Measurements from ENCODE around the gene FGF18.

DNA sequence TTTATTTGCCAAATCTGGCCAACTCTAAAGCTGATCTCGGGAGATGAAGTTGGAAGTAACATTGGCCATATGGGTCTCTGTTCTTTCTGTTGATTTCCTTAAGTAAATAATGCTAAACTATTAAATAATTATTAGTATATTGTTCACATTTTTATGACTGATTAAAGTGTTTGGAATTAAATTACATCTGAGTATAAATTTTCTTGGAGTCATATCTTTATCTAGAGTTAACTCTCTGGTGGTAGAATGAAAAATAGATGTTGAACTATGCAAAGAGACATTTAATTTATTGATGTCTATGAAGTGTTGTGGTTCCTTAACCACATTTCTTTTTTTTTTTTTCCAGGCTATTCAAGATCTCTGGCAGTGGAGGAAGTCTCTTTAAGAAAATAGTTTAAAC is 9.3 kb upstream of the FGF18 start:
- TF ChIP-seq, protein P1, sequence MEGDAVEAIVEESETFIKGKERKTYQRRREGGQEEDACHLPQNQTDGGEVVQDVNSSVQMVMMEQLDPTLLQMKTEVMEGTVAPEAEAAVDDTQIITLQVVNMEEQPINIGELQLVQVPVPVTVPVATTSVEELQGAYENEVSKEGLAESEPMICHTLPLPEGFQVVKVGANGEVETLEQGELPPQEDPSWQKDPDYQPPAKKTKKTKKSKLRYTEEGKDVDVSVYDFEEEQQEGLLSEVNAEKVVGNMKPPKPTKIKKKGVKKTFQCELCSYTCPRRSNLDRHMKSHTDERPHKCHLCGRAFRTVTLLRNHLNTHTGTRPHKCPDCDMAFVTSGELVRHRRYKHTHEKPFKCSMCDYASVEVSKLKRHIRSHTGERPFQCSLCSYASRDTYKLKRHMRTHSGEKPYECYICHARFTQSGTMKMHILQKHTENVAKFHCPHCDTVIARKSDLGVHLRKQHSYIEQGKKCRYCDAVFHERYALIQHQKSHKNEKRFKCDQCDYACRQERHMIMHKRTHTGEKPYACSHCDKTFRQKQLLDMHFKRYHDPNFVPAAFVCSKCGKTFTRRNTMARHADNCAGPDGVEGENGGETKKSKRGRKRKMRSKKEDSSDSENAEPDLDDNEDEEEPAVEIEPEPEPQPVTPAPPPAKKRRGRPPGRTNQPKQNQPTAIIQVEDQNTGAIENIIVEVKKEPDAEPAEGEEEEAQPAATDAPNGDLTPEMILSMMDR (IDR thresholded peaks at IDR 0.05; ENCODE audit: low read depth, low read length), result no peak
- TF ChIP-seq EZH2phosphoT487 (IDR thresholded peaks at IDR 0.05; ENCODE audit: low read depth), result no peak
